SK-N-SH treated with all-trans-retinoic acid at 6 μM for 48 hours (cell line): Measurements from ENCODE around the gene CAPG.

Experiments
- ATAC-seq: fragments of 200-7000 bp; cut with Tn5 transposase; 3 replicates; pipeline ENCODE4 v1.9.1; 2020; ENCODE audit warnings: mild to moderate bottlenecking, moderate library complexity
- ARNTL ChIP-seq: fragments of 450-650 bp; formaldehyde crosslinking; IDR thresholded peaks from 2 replicates; pipeline ENCODE4 v1.5.0; 2020; ENCODE audit warnings: low read depth, mild to moderate bottlenecking, moderate library complexity, borderline replicate concordance
- BACH2 ChIP-seq: fragments of 250-450 bp; sonication (Bioruptor Pico); IDR thresholded peaks from 2 replicates; pipeline ENCODE4 v1.9.0; 2021; ENCODE audit warnings: mild to moderate bottlenecking, borderline replicate concordance
- CSDC2 ChIP-seq: fragments of 250-450 bp; sonication (Bioruptor Pico); IDR thresholded peaks from 2 replicates; pipeline ENCODE4 v1.5.0; 2020; ENCODE audit warnings: mild to moderate bottlenecking, moderate library complexity
- ESRRG ChIP-seq: fragments of 250-450 bp; sonication (Bioruptor Pico); IDR thresholded peaks from 2 replicates; pipeline ENCODE4 v1.6.1; 2021; ENCODE audit warnings: mild to moderate bottlenecking
- GLIS3 ChIP-seq: fragments of 250-450 bp; sonication (Bioruptor Pico); IDR thresholded peaks from 2 replicates; pipeline ENCODE4 v1.5.0; 2020; ENCODE audit warnings: mild to moderate bottlenecking, moderate library complexity
- ISL1 ChIP-seq: fragments of 250-450 bp; sonication (Bioruptor Pico); IDR thresholded peaks from 2 replicates; pipeline ENCODE4 v2.1.2; 2022; ENCODE audit warnings: mild to moderate bottlenecking, moderate library complexity
- OSR1 ChIP-seq: fragments of 250-450 bp; sonication (Bioruptor Pico); IDR thresholded peaks from 2 replicates; pipeline ENCODE4 v1.8.0; 2022; ENCODE audit warnings: moderate library complexity, mild to moderate bottlenecking, inconsistent platforms
- PPARA ChIP-seq: fragments of 250-450 bp; sonication (Bioruptor Pico); IDR thresholded peaks from 2 replicates; pipeline ENCODE4 v1.5.0; 2020; ENCODE audit warnings: mild to moderate bottlenecking, borderline replicate concordance
- RARB ChIP-seq: fragments of 250-450 bp; sonication (Bioruptor Pico); IDR thresholded peaks from 2 replicates; pipeline ENCODE4 v1.8.0; 2021; ENCODE audit warnings: mild to moderate bottlenecking, moderate library complexity
- SNAI2 ChIP-seq: fragments of 250-450 bp; sonication (Bioruptor Pico); IDR thresholded peaks from 2 replicates; pipeline ENCODE4 v1.5.0; 2020; ENCODE audit warnings: mild to moderate bottlenecking, moderate library complexity
- TCF4 ChIP-seq: fragments of 250-450 bp; sonication (Bioruptor Pico); IDR thresholded peaks from 2 replicates; pipeline ENCODE4 v1.8.0; 2021; ENCODE audit warnings: mild to moderate bottlenecking, moderate library complexity, borderline replicate concordance
- TOX ChIP-seq: fragments of 250-450 bp; sonication (Bioruptor Pico); IDR thresholded peaks from 2 replicates; pipeline ENCODE4 v1.8.0; 2021; ENCODE audit warnings: mild to moderate bottlenecking, moderate library complexity, borderline replicate concordance
- ZC3H10 ChIP-seq: fragments of 250-450 bp; sonication (Bioruptor Pico); IDR thresholded peaks from 2 replicates; pipeline ENCODE4 v1.5.1; 2021; ENCODE audit warnings: mild to moderate bottlenecking, moderate library complexity
- ZFP3 ChIP-seq: fragments of 250-450 bp; sonication (Bioruptor Pico); IDR thresholded peaks from 2 replicates; pipeline ENCODE4 v1.5.0; 2020; ENCODE audit warnings: mild to moderate bottlenecking, moderate library complexity
- ZNF565 ChIP-seq: fragments of 450-650 bp; formaldehyde crosslinking; conservative IDR thresholded peaks from 2 replicates; pipeline ENCODE4 v1.5.0; 2020; ENCODE audit warnings: low read depth, mild to moderate bottlenecking, moderate library complexity
- ZNF70 ChIP-seq: fragments of 450-650 bp; formaldehyde crosslinking; IDR thresholded peaks from 2 replicates; pipeline ENCODE4 v1.5.0; 2020; ENCODE audit warnings: mild to moderate bottlenecking, moderate library complexity
- ZNF8 ChIP-seq: fragments of 450-650 bp; formaldehyde crosslinking; IDR thresholded peaks from 2 replicates; pipeline ENCODE4 v1.5.0; 2020; ENCODE audit warnings: mild to moderate bottlenecking, moderate library complexity
- TF ChIP-seq, protein P1 (sequence below): fragments of 250-450 bp; sonication (Bioruptor Pico); IDR thresholded peaks from 2 replicates; pipeline ENCODE4 v1.8.0; 2020; ENCODE audit warnings: mild to moderate bottlenecking, moderate library complexity, borderline replicate concordance
- TF ChIP-seq, protein P2 (sequence below): fragments of 250-450 bp; sonication (Bioruptor Pico); IDR thresholded peaks from 2 replicates; pipeline ENCODE4 v1.5.0; 2020; ENCODE audit warnings: mild to moderate bottlenecking, moderate library complexity
- TF ChIP-seq, protein P3 (sequence below): fragments of 250-450 bp; sonication (Bioruptor Pico); IDR thresholded peaks from 2 replicates; pipeline ENCODE4 v1.5.1; 2020; ENCODE audit warnings: low read depth, mild to moderate bottlenecking, moderate library complexity
- TF ChIP-seq, protein P4 (sequence below): fragments of 250-450 bp; sonication (Bioruptor Pico); IDR thresholded peaks from 2 replicates; pipeline ENCODE4 v1.8.0; 2021; ENCODE audit warnings: low read depth, mild to moderate bottlenecking, moderate library complexity, borderline replicate concordance
- TF ChIP-seq, protein P5 (sequence below): fragments of 250-450 bp; sonication (Bioruptor Pico); IDR thresholded peaks from 2 replicates; pipeline ENCODE4 v1.5.1; 2021; ENCODE audit warnings: mild to moderate bottlenecking, moderate library complexity

The CAPG gene

DNA sequence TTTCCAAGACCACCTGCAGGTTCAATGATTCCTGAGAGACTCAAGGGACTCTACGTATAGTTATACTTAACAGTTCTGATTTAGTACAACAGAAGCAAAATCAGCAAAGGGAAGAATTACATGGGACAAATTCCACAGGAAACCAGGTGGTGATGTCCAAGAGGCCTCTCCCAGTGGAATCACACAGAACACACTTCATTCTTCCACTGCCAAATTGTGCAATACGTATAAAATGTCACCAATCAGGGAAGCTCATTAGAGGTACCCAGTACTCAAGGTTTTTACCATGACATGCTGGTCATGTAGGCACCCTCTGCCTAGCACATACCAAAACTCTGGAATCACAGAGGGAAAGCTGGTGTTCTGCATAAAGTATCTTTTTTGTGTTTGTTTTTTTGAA, 22.4 kb downstream of the CAPG start:
- TF ChIP-seq, protein P1, sequence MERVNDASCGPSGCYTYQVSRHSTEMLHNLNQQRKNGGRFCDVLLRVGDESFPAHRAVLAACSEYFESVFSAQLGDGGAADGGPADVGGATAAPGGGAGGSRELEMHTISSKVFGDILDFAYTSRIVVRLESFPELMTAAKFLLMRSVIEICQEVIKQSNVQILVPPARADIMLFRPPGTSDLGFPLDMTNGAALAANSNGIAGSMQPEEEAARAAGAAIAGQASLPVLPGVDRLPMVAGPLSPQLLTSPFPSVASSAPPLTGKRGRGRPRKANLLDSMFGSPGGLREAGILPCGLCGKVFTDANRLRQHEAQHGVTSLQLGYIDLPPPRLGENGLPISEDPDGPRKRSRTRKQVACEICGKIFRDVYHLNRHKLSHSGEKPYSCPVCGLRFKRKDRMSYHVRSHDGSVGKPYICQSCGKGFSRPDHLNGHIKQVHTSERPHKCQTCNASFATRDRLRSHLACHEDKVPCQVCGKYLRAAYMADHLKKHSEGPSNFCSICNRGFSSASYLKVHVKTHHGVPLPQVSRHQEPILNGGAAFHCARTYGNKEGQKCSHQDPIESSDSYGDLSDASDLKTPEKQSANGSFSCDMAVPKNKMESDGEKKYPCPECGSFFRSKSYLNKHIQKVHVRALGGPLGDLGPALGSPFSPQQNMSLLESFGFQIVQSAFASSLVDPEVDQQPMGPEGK (CRISPR knock-in tag) = no peak
- no peak for TF ChIP-seq ISL1 (CRISPR knock-in tag)
- no peak for TF ChIP-seq BACH2 (CRISPR knock-in tag)
- no peak for TF ChIP-seq ARNTL (CRISPR knock-in tag)
- no peak for TF ChIP-seq ESRRG (CRISPR knock-in tag)
- TF ChIP-seq RARB = no peak
- TF ChIP-seq TOX = no peak
- no peak for TF ChIP-seq TCF4
- TF ChIP-seq PPARA (CRISPR knock-in tag) = no peak
- no peak for TF ChIP-seq OSR1
- no peak for TF ChIP-seq GLIS3 (CRISPR knock-in tag)
- TF ChIP-seq ZNF70 (CRISPR knock-in tag) = no peak
- no peak for TF ChIP-seq ZC3H10 (CRISPR knock-in tag)
- TF ChIP-seq, protein P2, sequence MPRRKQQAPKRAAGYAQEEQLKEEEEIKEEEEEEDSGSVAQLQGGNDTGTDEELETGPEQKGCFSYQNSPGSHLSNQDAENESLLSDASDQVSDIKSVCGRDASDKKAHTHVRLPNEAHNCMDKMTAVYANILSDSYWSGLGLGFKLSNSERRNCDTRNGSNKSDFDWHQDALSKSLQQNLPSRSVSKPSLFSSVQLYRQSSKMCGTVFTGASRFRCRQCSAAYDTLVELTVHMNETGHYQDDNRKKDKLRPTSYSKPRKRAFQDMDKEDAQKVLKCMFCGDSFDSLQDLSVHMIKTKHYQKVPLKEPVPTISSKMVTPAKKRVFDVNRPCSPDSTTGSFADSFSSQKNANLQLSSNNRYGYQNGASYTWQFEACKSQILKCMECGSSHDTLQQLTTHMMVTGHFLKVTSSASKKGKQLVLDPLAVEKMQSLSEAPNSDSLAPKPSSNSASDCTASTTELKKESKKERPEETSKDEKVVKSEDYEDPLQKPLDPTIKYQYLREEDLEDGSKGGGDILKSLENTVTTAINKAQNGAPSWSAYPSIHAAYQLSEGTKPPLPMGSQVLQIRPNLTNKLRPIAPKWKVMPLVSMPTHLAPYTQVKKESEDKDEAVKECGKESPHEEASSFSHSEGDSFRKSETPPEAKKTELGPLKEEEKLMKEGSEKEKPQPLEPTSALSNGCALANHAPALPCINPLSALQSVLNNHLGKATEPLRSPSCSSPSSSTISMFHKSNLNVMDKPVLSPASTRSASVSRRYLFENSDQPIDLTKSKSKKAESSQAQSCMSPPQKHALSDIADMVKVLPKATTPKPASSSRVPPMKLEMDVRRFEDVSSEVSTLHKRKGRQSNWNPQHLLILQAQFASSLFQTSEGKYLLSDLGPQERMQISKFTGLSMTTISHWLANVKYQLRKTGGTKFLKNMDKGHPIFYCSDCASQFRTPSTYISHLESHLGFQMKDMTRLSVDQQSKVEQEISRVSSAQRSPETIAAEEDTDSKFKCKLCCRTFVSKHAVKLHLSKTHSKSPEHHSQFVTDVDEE (CRISPR knock-in tag) = no peak
- TF ChIP-seq, protein P3, sequence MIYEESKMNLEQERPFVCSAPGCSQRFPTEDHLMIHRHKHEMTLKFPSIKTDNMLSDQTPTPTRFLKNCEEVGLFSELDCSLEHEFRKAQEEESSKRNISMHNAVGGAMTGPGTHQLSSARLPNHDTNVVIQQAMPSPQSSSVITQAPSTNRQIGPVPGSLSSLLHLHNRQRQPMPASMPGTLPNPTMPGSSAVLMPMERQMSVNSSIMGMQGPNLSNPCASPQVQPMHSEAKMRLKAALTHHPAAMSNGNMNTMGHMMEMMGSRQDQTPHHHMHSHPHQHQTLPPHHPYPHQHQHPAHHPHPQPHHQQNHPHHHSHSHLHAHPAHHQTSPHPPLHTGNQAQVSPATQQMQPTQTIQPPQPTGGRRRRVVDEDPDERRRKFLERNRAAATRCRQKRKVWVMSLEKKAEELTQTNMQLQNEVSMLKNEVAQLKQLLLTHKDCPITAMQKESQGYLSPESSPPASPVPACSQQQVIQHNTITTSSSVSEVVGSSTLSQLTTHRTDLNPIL (CRISPR knock-in tag) = no peak
- ATAC-seq = no peak

DNA sequence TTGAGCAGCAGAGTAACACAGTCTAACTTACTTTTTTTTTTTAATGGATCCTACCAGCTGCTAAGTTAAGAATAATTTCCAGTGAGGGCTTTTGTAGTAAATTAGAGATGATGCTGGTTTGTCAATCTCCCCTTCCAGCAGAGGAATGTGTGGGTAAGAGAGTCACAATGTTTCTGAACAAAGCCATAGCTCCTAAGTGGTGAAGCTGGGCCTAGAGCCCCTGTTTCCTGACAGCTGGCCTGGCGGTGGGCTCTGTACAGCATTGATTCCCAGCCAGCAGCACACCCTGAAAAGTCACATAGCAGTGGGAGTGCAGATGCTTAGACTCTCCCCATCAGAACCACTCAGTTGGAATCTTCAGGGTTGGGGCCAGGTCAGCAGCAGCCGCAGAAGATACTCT, 24.4 kb downstream of the CAPG start:
- no peak for ATAC-seq
- TF ChIP-seq ESRRG (CRISPR knock-in tag) = no peak
- TF ChIP-seq ZNF565 (CRISPR knock-in tag) = no peak
- TF ChIP-seq, protein P2 (CRISPR knock-in tag) = no peak
- TF ChIP-seq, protein P4, sequence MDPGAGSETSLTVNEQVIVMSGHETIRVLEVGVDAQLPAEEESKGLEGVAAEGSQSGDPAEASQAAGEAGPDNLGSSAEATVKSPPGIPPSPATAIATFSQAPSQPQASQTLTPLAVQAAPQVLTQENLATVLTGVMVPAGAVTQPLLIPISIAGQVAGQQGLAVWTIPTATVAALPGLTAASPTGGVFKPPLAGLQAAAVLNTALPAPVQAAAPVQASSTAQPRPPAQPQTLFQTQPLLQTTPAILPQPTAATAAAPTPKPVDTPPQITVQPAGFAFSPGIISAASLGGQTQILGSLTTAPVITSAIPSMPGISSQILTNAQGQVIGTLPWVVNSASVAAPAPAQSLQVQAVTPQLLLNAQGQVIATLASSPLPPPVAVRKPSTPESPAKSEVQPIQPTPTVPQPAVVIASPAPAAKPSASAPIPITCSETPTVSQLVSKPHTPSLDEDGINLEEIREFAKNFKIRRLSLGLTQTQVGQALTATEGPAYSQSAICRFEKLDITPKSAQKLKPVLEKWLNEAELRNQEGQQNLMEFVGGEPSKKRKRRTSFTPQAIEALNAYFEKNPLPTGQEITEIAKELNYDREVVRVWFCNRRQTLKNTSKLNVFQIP (CRISPR knock-in tag) = no peak
- no peak for TF ChIP-seq CSDC2
- TF ChIP-seq TOX = no peak
- TF ChIP-seq ZNF70 (CRISPR knock-in tag) = no peak
- no peak for TF ChIP-seq ZNF8 (CRISPR knock-in tag)
- no peak for TF ChIP-seq ARNTL (CRISPR knock-in tag)
- TF ChIP-seq ISL1 (CRISPR knock-in tag) = no peak
- TF ChIP-seq, protein P1 (CRISPR knock-in tag) = no peak
- TF ChIP-seq TCF4 = no peak
- TF ChIP-seq RARB = no peak
- TF ChIP-seq, protein P3 (CRISPR knock-in tag) = no peak
- TF ChIP-seq ZFP3 (CRISPR knock-in tag) = no peak
- TF ChIP-seq, protein P5, sequence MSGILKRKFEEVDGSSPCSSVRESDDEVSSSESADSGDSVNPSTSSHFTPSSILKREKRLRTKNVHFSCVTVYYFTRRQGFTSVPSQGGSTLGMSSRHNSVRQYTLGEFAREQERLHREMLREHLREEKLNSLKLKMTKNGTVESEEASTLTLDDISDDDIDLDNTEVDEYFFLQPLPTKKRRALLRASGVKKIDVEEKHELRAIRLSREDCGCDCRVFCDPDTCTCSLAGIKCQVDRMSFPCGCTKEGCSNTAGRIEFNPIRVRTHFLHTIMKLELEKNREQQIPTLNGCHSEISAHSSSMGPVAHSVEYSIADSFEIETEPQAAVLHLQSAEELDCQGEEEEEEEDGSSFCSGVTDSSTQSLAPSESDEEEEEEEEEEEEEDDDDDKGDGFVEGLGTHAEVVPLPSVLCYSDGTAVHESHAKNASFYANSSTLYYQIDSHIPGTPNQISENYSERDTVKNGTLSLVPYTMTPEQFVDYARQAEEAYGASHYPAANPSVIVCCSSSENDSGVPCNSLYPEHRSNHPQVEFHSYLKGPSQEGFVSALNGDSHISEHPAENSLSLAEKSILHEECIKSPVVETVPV (CRISPR knock-in tag) = no peak
- no peak for TF ChIP-seq GLIS3 (CRISPR knock-in tag)
- TF ChIP-seq PPARA (CRISPR knock-in tag) = no peak
- TF ChIP-seq SNAI2 = no peak
